ENCODE results near the gene MICB.
"Not testable (repeated sequence)": the region's sequence is repeated elsewhere in the genome, so short reads cannot be mapped to it uniquely, and the experiment has no call there.

Gene MICB

GRCh38 chr6:31497531-31498476 is at the start of gene MICB:
TSS of gene MICB (plus strand) at chr6:31498145. CDS start at chr6:31498194, 49 bp downstream.
- DNase-seq (ENCODE audit: low spot score): peak; percentile 42

GRCh38 chr6:31450751-31451150 is 47.2 kb upstream of the MICB start:
- no peak for DNase-seq (ENCODE audit: low spot score)

- DNase-seq (ENCODE audit: low spot score): no peak
These were observed 45.1 kb upstream of the MICB start for GRCh38 chr6:31452859-31453258.

GRCh38 chr6:31453259-31453658 is 44.7 kb upstream of the MICB start:
- no peak for DNase-seq (ENCODE audit: low spot score)

- not testable (repeated sequence) for DNase-seq (ENCODE audit: low spot score)
These were observed 38.1 kb upstream of the MICB start for GRCh38 chr6:31459864-31460263.

- DNase-seq (ENCODE audit: low spot score): no peak
These were observed 37.5 kb upstream of the MICB start for GRCh38 chr6:31460361-31461025.

GRCh38 chr6:31462026-31462963 is 35.6 kb upstream of the MICB start:
- DNase-seq (ENCODE audit: low spot score): no peak

GRCh38 chr6:31462964-31463870 is 34.7 kb upstream of the MICB start:
- peak; percentile 55 for DNase-seq (ENCODE audit: low spot score)

GRCh38 chr6:31464252-31465184 is 33.4 kb upstream of the MICB start:
- DNase-seq (ENCODE audit: low spot score): no peak

GRCh38 chr6:31465185-31465536 is 32.8 kb upstream of the MICB start:
- DNase-seq (ENCODE audit: low spot score): no peak

GRCh38 chr6:31465718-31466117 is 32.2 kb upstream of the MICB start:
- no peak for DNase-seq (ENCODE audit: low spot score)

GRCh38 chr6:31466466-31466865 is 31.5 kb upstream of the MICB start:
- DNase-seq (ENCODE audit: low spot score): no peak

- DNase-seq (ENCODE audit: low spot score): no peak
These were observed 30.8 kb upstream of the MICB start for GRCh38 chr6:31467151-31467550.

GRCh38 chr6:31468311-31468710 is 29.6 kb upstream of the MICB start:
- no peak for DNase-seq (ENCODE audit: low spot score)

- no peak for DNase-seq (ENCODE audit: low spot score)
These were observed 27.1 kb upstream of the MICB start for GRCh38 chr6:31470801-31471200.

GRCh38 chr6:31471711-31472110 is 26.2 kb upstream of the MICB start:
- no peak for DNase-seq (ENCODE audit: low spot score)

- DNase-seq (ENCODE audit: low spot score): no peak
These were observed 25.7 kb upstream of the MICB start for GRCh38 chr6:31472259-31472658.

- DNase-seq (ENCODE audit: low spot score): no peak
These were observed 24.7 kb upstream of the MICB start for GRCh38 chr6:31473244-31473643.

- no peak for DNase-seq (ENCODE audit: low spot score)
These were observed 23.9 kb upstream of the MICB start for GRCh38 chr6:31473780-31474761.
